OCI-LY7 (cell line): ENCODE data around the gene CARHSP1. TPM values are rescaled to one million over a fixed set of nuclear protein-coding genes. Genes with fewer than 3 reads are reported as not detected.

Experiments used
- BruUV-seq: library from RNA; stranded (reverse); fragments of 400-500 nt; replicated peaks from 2 replicates; lab custom pipeline; 2021; lab: Mats Ljungman, UMichigan
- CTCF ChIA-PET: fragments of 300-600 bp; sonication (Branson Sonifier 250); formaldehyde crosslinking; loops from one replicate; lab custom pipeline; 2022; ENCODE audit warnings: antibody characterized with exemption; ENCODE audit not compliant: unreplicated experiment; lab: Charles Lee
- POLR2A ChIA-PET: fragments of 300-600 bp; sonication (Branson Sonifier 250); formaldehyde crosslinking; loops from one replicate; lab custom pipeline; 2022; ENCODE audit warnings: antibody characterized with exemption; lab: Charles Lee
- DNase-seq: peaks from one replicate; pipeline ENCODE4 v3.0.0-alpha.2; 2015; ENCODE audit warnings: low spot score
- H2AFZ ChIP-seq: fragments of 200-600 bp; sonication (generic), shearing (Covaris generic); 2 replicates; pipeline ENCODE4 v1.6.1; 2014; ENCODE audit warnings: mild to moderate bottlenecking, antibody characterized with exemption, low read length, moderate library complexity
- H3K27ac ChIP-seq: fragments of 200-600 bp; sonication (generic); 2 replicates; pipeline ENCODE4 v1.5.1; 2014; ENCODE audit warnings: mixed run types, low read depth, mild to moderate bottlenecking, moderate library complexity, low read length, inconsistent platforms; ENCODE audit not compliant: poor library complexity, severe bottlenecking
- H3K36me3 ChIP-seq: fragments of 200-600 bp; sonication (generic); 2 replicates; pipeline ENCODE4 v1.6.1; 2014; ENCODE audit warnings: mild to moderate bottlenecking, antibody characterized with exemption, low read length, moderate library complexity, mixed read lengths; ENCODE audit not compliant: insufficient read depth
- H3K4me1 ChIP-seq: fragments of 200-600 bp; sonication (generic); 2 replicates; pipeline ENCODE4 v1.5.1; 2014; ENCODE audit warnings: mild to moderate bottlenecking, low read length; ENCODE audit not compliant: insufficient read depth, poor library complexity, severe bottlenecking
- H3K4me2 ChIP-seq: fragments of 200-600 bp; sonication (generic); 2 replicates; pipeline ENCODE4 v1.6.1; 2014; ENCODE audit warnings: mild to moderate bottlenecking, low read length
- H3K4me3 ChIP-seq: fragments of 200-600 bp; sonication (generic); 2 replicates; pipeline ENCODE4 v1.5.1; 2014; ENCODE audit warnings: mild to moderate bottlenecking, low read depth, low read length; ENCODE audit not compliant: poor library complexity, severe bottlenecking
- H3K79me2 ChIP-seq: fragments of 200-600 bp; sonication (generic); 2 replicates; pipeline ENCODE4 v1.6.1; 2016; ENCODE audit warnings: low read depth, mild to moderate bottlenecking, low read length, moderate library complexity, mixed read lengths; ENCODE audit not compliant: insufficient read depth
- H3K9me2 ChIP-seq: fragments of 200-600 bp; sonication (generic); 2 replicates; pipeline ENCODE4 v1.6.1; 2016; ENCODE audit warnings: mild to moderate bottlenecking, low read length, mixed read lengths; ENCODE audit not compliant: insufficient read depth
- H3K9me3 ChIP-seq: fragments of 200-600 bp; sonication (generic); 2 replicates; pipeline ENCODE4 v1.6.1; 2014; ENCODE audit warnings: mild to moderate bottlenecking, mixed run types, low read length, mixed read lengths
- H4K20me1 ChIP-seq: fragments of 200-600 bp; sonication (generic); 2 replicates; pipeline ENCODE4 v1.6.1; 2014; ENCODE audit warnings: mild to moderate bottlenecking, antibody characterized with exemption, low read length, moderate library complexity, mixed read lengths; ENCODE audit not compliant: insufficient read depth
- CTCF ChIP-seq: fragments of 200-600 bp; sonication (generic); conservative IDR thresholded peaks from 2 replicates; pipeline ENCODE4 v1.5.1; 2014; ENCODE audit warnings: mild to moderate bottlenecking, antibody characterized with exemption, low read length, moderate library complexity, mixed read lengths
- EZH2phosphoT487 ChIP-seq: fragments of 200-600 bp; sonication (generic); IDR thresholded peaks from 2 replicates; pipeline ENCODE4 v1.6.1; 2018; ENCODE audit warnings: low read depth, borderline replicate concordance, mild to moderate bottlenecking, mixed run types, antibody characterized with exemption, low read length, moderate library complexity, mixed read lengths
- intact Hi-C: fragments of 100-400 bp; cut with micrococcal nuclease; formaldehyde crosslinking; loops from one replicate; pipeline ENCODE4 v1.10.0; 2022; ENCODE audit not compliant: unreplicated experiment
- total RNA-seq, 2 experiments: library from RNA; depleted of rRNA in 1 of 2; stranded (reverse); fragments of >200 nt in 1 of 2; shearing (Covaris generic) in 1 of 2; gene quantifications; 2 replicates each; pipeline ENCODE4 v1.2.3, GENCODE V29; 2014 to 2022

CARHSP1 gene
- total RNA-seq, 2 experiments from 2014 or later = 156 to 241 TPM

GRCh38 chr16:8899709-8900317 is 31.0 kb upstream of the CARHSP1 start:
- Histone ChIP-seq H3K9me3 (no peaks in the 10 kb centered on the region), H3K4me3 (no peak overlapping the region), H3K36me3 (peaks cover 88% of the 10 kb centered on the region), H3K9me2 (no peaks in the 10 kb centered on the region), H3K27ac (no peak overlapping the region), H3K4me1 (no peaks in the 10 kb centered on the region), H2AFZ (no peak overlapping the region), H3K79me2 (no peaks in the 10 kb centered on the region), H3K4me2 (no peak overlapping the region), H4K20me1 (no peaks in the 10 kb centered on the region)
- intact Hi-C loops = no loop called here
- ChIA-PET CTCF (no interaction called here), POLR2A (interaction anchor here (1.0 kb wide), 1 partner anchor 361 kb away, joined by 3 read pairs; no protein-coding TSS in a partner anchor)
- TF ChIP-seq EZH2phosphoT487 = no peak
- peak; percentile 36 for TF ChIP-seq CTCF
- no TSS peak for BruUV-seq
- no peak for DNase-seq

- Histone ChIP-seq H2AFZ (no peak overlapping the region), H3K4me3 (no peak overlapping the region), H3K4me1 (no peaks in the 10 kb centered on the region), H3K9me2 (no peaks in the 10 kb centered on the region), H3K9me3 (no peaks in the 10 kb centered on the region), H3K27ac (no peak overlapping the region), H3K79me2 (no peaks in the 10 kb centered on the region), H3K36me3 (peaks cover 91% of the 10 kb centered on the region), H3K4me2 (no peak overlapping the region), H4K20me1 (no peaks in the 10 kb centered on the region)
- TF ChIP-seq CTCF (no peak), EZH2phosphoT487 (no peak)
- DNase-seq = no peak
- ChIA-PET CTCF (no interaction called here), POLR2A (interaction anchor here (0.7 kb wide), 1 partner anchor 96 kb away, joined by 3 read pairs; no protein-coding TSS in a partner anchor)
- intact Hi-C loops = no loop called here
- no TSS peak for BruUV-seq
These were observed 30.0 kb upstream of the CARHSP1 start for GRCh38 chr16:8898660-8899318.
